ENCODE results near the gene CALN1. TPM values are rescaled to one million over a fixed set of nuclear protein-coding genes. Genes with fewer than 3 reads are reported as not detected.

The CALN1 gene
- total and polyA plus RNA-seq, 7 donors = under 0.01 TPM; not detected in 5

DNA sequence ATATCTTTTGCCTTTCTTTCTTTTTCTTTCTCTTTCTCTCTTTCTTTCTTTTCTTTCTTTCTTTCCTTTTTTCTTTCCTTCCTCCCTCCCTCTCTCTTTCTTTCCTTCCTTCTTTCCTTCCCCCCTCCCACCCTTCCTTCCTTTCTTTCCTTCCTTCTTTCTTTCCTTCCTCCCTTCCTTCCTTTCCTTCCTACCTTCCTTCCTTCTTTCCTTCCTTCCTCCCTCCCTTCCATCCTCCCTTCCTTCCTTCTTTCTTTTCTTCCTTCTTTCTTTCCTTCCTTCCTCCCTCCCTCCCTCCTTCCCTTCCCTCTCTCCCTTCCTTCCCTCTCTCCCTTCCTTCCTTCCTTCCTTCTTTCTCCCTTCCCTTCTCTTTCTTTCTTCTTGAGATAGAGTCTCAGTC, 25.5 kb upstream of the CALN1 start:
- intact Hi-C loops (cut with DNase I) = no loop called here

DNA sequence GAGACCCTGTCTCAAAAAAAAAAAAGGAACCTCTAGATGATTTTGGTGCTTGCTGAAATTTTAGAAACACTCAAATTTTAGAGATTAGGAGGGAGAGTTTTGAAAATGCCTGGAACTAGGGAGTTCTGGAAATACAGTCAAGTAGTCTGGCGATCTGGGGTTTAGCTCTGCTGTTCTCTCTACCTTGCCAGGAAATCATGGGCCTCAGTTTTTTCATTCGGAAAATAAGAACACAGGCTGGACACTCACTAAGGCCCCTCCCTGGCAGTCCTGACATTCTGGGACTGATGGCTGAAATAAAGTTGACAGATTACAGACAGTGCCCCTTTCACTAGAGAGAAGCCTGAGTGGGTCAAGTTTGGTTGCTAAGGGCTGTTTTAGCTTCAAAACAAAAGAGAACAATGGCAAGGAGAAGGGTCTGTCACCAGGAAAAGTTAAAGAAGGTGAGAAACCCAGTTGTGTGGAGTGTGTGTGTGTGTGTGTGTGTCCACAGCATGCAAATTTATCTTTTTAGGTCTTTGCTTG, 25.0 kb upstream of the CALN1 start:
- intact Hi-C loops (cut with DNase I) = no loop called here
- Histone ChIP-seq H3K27me3 (no peaks in the 10 kb centered on the region), H3K4me1 (peaks cover 0 to 12% (median 5%) of the 10 kb centered on the region in 4 donors), H3K9me3 (no peaks in the 10 kb centered on the region), H3K36me3 (no peaks in the 10 kb centered on the region), H3K27ac (no peak overlapping the region), H3K4me3 (no peak overlapping the region)
- 91% methylated on average over 2 of the region's 2 CpGs for WGBS, 2 donors
- TF ChIP-seq EP300 (IDR thresholded peaks at IDR 0.05) = no peak
- TF ChIP-seq POLR2A (IDR thresholded peaks at IDR 0.05) = no peak
- TF ChIP-seq POLR2AphosphoS5 (IDR thresholded peaks at IDR 0.05) = no peak
- TF ChIP-seq, protein P1, sequence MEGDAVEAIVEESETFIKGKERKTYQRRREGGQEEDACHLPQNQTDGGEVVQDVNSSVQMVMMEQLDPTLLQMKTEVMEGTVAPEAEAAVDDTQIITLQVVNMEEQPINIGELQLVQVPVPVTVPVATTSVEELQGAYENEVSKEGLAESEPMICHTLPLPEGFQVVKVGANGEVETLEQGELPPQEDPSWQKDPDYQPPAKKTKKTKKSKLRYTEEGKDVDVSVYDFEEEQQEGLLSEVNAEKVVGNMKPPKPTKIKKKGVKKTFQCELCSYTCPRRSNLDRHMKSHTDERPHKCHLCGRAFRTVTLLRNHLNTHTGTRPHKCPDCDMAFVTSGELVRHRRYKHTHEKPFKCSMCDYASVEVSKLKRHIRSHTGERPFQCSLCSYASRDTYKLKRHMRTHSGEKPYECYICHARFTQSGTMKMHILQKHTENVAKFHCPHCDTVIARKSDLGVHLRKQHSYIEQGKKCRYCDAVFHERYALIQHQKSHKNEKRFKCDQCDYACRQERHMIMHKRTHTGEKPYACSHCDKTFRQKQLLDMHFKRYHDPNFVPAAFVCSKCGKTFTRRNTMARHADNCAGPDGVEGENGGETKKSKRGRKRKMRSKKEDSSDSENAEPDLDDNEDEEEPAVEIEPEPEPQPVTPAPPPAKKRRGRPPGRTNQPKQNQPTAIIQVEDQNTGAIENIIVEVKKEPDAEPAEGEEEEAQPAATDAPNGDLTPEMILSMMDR (IDR thresholded peaks at IDR 0.05) = no peak
- DNase-seq = no peak

More for the DNA sequence above, 25.5 kb upstream of the CALN1 start:
- no peak overlapping the region for H3K4me3 ChIP-seq
- H3K4me1 ChIP-seq = peaks cover 0 to 12% (median 5%) of the 10 kb centered on the region in 4 donors
- no peaks in the 10 kb centered on the region for H3K9me3 ChIP-seq
- no peak for DNase-seq
- no peaks in the 10 kb centered on the region for H3K27me3 ChIP-seq
- H3K27ac ChIP-seq = no peak overlapping the region
- no peak for TF ChIP-seq POLR2AphosphoS5 (IDR thresholded peaks at IDR 0.05)
- TF ChIP-seq POLR2A (IDR thresholded peaks at IDR 0.05) = no peak
- no peak for TF ChIP-seq EP300 (IDR thresholded peaks at IDR 0.05)
- TF ChIP-seq, protein P1 (IDR thresholded peaks at IDR 0.05) = no peak
- H3K36me3 ChIP-seq = no peaks in the 10 kb centered on the region

DNA sequence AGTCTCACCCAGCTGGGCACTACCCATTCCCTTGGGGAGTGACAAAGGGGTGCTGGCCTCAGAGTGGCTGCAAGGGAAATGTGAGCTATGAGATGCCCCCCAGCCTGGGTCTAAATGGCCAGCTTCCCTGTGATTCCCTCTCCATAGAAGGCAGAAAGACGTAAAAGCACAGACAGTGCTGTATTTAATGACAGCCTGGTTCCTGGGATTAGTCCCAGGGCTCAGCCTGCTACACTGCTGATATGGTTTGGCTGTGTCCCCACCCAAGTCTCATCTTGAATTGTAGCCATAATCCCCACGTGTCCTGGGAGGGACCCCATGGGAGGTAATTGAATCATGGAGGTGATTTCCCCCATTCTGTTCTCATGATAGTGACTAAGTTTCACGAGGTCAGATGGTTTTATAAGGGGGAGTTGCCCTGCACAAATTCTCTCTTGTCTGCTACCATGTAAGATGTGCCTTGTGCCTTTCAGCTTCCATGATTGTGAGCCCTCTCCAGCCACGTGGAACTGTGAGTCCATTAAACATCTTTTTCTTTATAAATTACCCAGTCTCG, 23.9 kb upstream of the CALN1 start:
- intact Hi-C loops (cut with DNase I) = no loop called here
- no peak for DNase-seq
- no peaks in the 10 kb centered on the region for H3K36me3 ChIP-seq
- 50 to 63% methylated on average over 5 of the region's 5 CpGs for WGBS, 2 donors
- no peaks in the 10 kb centered on the region for H3K9me3 ChIP-seq
- no peak for TF ChIP-seq POLR2AphosphoS5 (IDR thresholded peaks at IDR 0.05)
- no peak for TF ChIP-seq POLR2A (IDR thresholded peaks at IDR 0.05)
- TF ChIP-seq, protein P1 (IDR thresholded peaks at IDR 0.05) = no peak
- no peak for TF ChIP-seq EP300 (IDR thresholded peaks at IDR 0.05)
- no peak overlapping the region for H3K27ac ChIP-seq
- H3K4me3 ChIP-seq = no peak overlapping the region
- H3K4me1 ChIP-seq = peaks cover 0 to 12% (median 5%) of the 10 kb centered on the region in 4 donors
- peaks cover 0 to 5% (median 0%) of the 10 kb centered on the region in 3 donors for H3K27me3 ChIP-seq

DNA sequence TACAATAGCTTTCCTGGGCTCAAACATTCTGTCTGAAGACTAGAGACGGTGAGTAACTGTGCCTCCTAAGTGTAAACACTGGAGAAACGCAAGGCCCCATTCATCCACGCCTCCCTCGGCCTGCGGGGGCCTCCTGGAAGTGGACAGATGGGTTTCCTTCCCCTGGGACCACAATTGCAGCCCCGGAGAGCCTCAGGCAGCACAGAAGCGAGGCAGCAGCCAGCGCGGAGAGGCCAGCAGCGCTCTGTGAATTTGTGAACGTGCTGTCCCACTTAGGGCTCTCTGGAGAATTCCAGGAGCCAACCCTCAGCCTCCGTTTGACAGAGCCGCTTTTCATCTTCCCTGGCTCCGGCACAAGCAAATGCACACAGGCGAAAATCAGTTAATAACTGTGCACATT, 23.2 kb upstream of the CALN1 start:
- intact Hi-C loops (cut with DNase I) = no loop called here
- peaks cover 0 to 5% (median 0%) of the 10 kb centered on the region in 3 donors for H3K27me3 ChIP-seq
- DNase-seq = no peak
- 49 to 69% methylated on average over 15 of the region's 15 CpGs for WGBS, 2 donors
- peaks cover 0 to 12% (median 5%) of the 10 kb centered on the region in 4 donors for H3K4me1 ChIP-seq
- no peak overlapping the region for H3K4me3 ChIP-seq
- no peak for TF ChIP-seq POLR2A (IDR thresholded peaks at IDR 0.05)
- H3K36me3 ChIP-seq = no peaks in the 10 kb centered on the region
- no peaks in the 10 kb centered on the region for H3K9me3 ChIP-seq
- H3K27ac ChIP-seq = no peak overlapping the region

DNA sequence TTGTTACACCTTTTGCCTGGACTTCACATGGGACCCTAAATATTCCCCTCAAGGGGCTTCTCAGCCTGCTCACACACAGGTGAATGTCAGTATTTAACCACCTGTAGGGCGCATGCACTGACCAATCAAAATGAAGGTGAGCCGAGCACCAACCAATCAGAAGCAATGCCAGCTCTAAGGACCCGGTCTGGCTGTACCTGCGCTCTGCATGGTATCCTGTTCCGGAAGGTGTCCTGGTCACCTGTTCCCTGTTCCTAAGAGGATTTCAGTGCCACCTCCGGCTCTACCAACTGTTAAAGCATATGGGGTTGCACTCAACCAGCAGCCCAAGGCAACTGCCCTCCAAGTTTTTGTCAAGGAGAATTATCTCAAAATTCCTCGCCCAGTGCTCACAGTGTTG, 18.4 kb upstream of the CALN1 start:
- DNase-seq = no peak
- 86% methylated on average over 7 of the region's 7 CpGs for WGBS, 2 donors
- TF ChIP-seq EP300 (IDR thresholded peaks at IDR 0.05) (no peak), POLR2A (IDR thresholded peaks at IDR 0.05) (no peak)
- intact Hi-C loops (cut with DNase I) = no loop called here
- Histone ChIP-seq H3K36me3 (no peaks in the 10 kb centered on the region), H3K4me3 (no peak overlapping the region), H3K27ac (no peak overlapping the region), H3K27me3 (peaks cover 0 to 5% (median 0%) of the 10 kb centered on the region in 3 donors), H3K4me1 (peaks cover 0 to 7% (median 2%) of the 10 kb centered on the region in 4 donors), H3K9me3 (no peaks in the 10 kb centered on the region)

DNA sequence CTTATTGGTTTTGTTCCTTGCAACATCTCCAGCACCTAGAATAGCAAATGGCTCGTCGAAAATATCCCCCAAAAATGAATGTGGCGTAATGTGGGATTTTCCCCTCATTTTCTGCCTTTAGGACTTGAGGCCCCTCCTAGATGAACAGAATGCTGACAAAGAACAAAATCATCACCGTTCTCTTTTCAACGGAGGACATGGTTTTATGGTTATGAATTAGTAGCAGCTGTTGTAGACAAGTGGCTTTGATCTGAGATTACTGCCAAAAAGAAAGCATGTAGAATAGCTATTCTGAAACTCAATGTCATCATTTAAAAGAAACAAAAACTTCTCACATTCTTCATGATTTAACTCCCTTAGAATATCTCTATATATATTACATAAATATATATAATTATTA, 17.2 kb upstream of the CALN1 start:
- no peak overlapping the region for H3K4me3 ChIP-seq
- no peaks in the 10 kb centered on the region for H3K4me1 ChIP-seq
- no peak for TF ChIP-seq EP300 (IDR thresholded peaks at IDR 0.05)
- TF ChIP-seq, protein P1 (IDR thresholded peaks at IDR 0.05) = no peak
- no peak for TF ChIP-seq POLR2AphosphoS5 (IDR thresholded peaks at IDR 0.05)
- TF ChIP-seq POLR2A (IDR thresholded peaks at IDR 0.05) = no peak
- DNase-seq = no peak
- no peak overlapping the region for H3K27ac ChIP-seq
- H3K36me3 ChIP-seq = no peaks in the 10 kb centered on the region
- no peaks in the 10 kb centered on the region for H3K9me3 ChIP-seq
- intact Hi-C loops (cut with DNase I) = no loop called here
- 86 to 90% methylated on average over 5 of the region's 5 CpGs for WGBS, 2 donors
- H3K27me3 ChIP-seq = peaks cover 0 to 5% (median 0%) of the 10 kb centered on the region in 3 donors
